H1 (cell line): Measurements from ENCODE around the gene NCKAP1. TPM values are rescaled to one million over a fixed set of nuclear protein-coding genes. Genes with fewer than 3 reads are reported as not detected.

ENCODE experiments used
- CTCF ChIA-PET: fragments of 300-600 bp; sonication (Branson Sonifier 250); formaldehyde crosslinking; loops from one replicate; lab custom pipeline; 2021; ENCODE audit not compliant: partially characterized antibody; lab: Charles Lee
- POLR2A ChIA-PET: fragments of 300-600 bp; sonication (Branson Sonifier 250); formaldehyde crosslinking; loops from one replicate; lab custom pipeline; 2021; ENCODE audit warnings: inconsistent platforms; ENCODE audit not compliant: partially characterized antibody; lab: Charles Lee
- DNase-seq, 2 experiments: peaks; one replicate each; pipeline versions ENCODE4 v3.0.0 to v3.0.0-alpha.2; 2010 to 2022; ENCODE audit warnings: low spot score in 2 of 2, low read depth in 1 of 2, mixed read lengths in 1 of 2
- FAIRE-seq: peaks from 2 replicates; lab custom pipeline; 2011; peaks lifted over from hg19 to GRCh38; lab: Jason Lieb, UNC
- H2AFZ ChIP-seq: 2 replicates; pipeline ENCODE4 v1.8.1; 2012; ENCODE audit warnings: low read length, inconsistent platforms
- H2AK5ac ChIP-seq: 2 replicates; pipeline ENCODE4 v1.6.1; 2013; ENCODE audit warnings: low read depth, low read length
- H2BK120ac ChIP-seq: replicated peaks from 2 replicates; pipeline ENCODE3; 2013; ENCODE audit warnings: low read depth, low read length, inconsistent platforms
- H2BK12ac ChIP-seq: 2 replicates; pipeline ENCODE4 v1.6.1; 2013; ENCODE audit warnings: low read depth, low read length
- H2BK15ac ChIP-seq: 2 replicates; pipeline ENCODE4 v1.6.1; 2013; ENCODE audit warnings: low read length
- H2BK20ac ChIP-seq: 2 replicates; pipeline ENCODE4 v1.6.1; 2013; ENCODE audit warnings: low read length
- H2BK5ac ChIP-seq: 2 replicates; pipeline ENCODE4 v1.6.1; 2013; ENCODE audit warnings: low read depth, low read length
- H3K14ac ChIP-seq: 2 replicates; pipeline ENCODE4 v1.6.1; 2013; ENCODE audit warnings: inconsistent platforms; ENCODE audit not compliant: insufficient read length
- H3K18ac ChIP-seq: 2 replicates; pipeline ENCODE4 v1.6.1; 2013; ENCODE audit warnings: low read length; ENCODE audit errors: extremely low read depth
- H3K23ac ChIP-seq: 2 replicates; pipeline ENCODE4 v1.6.1; 2013; ENCODE audit warnings: inconsistent platforms; ENCODE audit not compliant: insufficient read length
- H3K23me2 ChIP-seq: 2 replicates; pipeline ENCODE4 v1.6.1; 2013; ENCODE audit warnings: low read depth, low read length
- H3K27ac ChIP-seq: 2 replicates; pipeline ENCODE4 v1.6.1; 2011; ENCODE audit warnings: low read depth, low read length, inconsistent platforms
- H3K27me3 ChIP-seq, 4 experiments: replicated peaks in 1 of 4; 1 replicate in 1 of 4; 2 replicates in 3 of 4; pipeline versions ENCODE4 v1.6.1 to v1.8.1; 2011 to 2013; ENCODE audit warnings: low read length in 3 of 4, mild to moderate bottlenecking in 3 of 4, inconsistent platforms in 2 of 4, mixed read lengths in 2 of 4, moderate library complexity in 1 of 4; ENCODE audit not compliant: control insufficient read depth in 3 of 4, insufficient read depth in 3 of 4; ENCODE audit errors: extremely low read depth in 1 of 4
- H3K36me3 ChIP-seq, 4 experiments: 2 replicates each; pipeline versions ENCODE4 v1.6.1 to v1.8.1; 2011 to 2013; ENCODE audit warnings: mild to moderate bottlenecking in 4 of 4, low read length in 3 of 4, moderate library complexity in 2 of 4, control low read depth in 1 of 4, inconsistent platforms in 1 of 4; ENCODE audit not compliant: insufficient read depth in 4 of 4, control insufficient read depth in 2 of 4
- H3K4ac ChIP-seq: replicated peaks from 2 replicates; pipeline ENCODE3; 2013; ENCODE audit warnings: low read length, low read depth, mixed read lengths, inconsistent platforms; ENCODE audit not compliant: insufficient read length
- H3K4me1 ChIP-seq, 4 experiments: replicated peaks in 1 of 4; 1 replicate in 1 of 4; 2 replicates in 3 of 4; pipeline versions ENCODE4 v1.6.1 to v1.8.1; 2011 to 2013; ENCODE audit warnings: low read length in 3 of 4, inconsistent platforms in 2 of 4, mixed read lengths in 1 of 4; ENCODE audit not compliant: insufficient read depth in 4 of 4, control insufficient read depth in 3 of 4
- H3K4me2 ChIP-seq, 2 experiments: 2 replicates each; pipeline versions ENCODE4 v1.6.1 to v1.8.1; 2011 to 2013; ENCODE audit warnings: low read depth in 2 of 2, low read length in 2 of 2, control low read depth in 1 of 2, inconsistent platforms in 1 of 2, mild to moderate bottlenecking in 1 of 2; ENCODE audit not compliant: insufficient read depth in 1 of 2
- H3K4me3 ChIP-seq, 4 experiments: fragments of 200-600, 300-600 bp in 1 of 4; sonication (generic), shearing (Covaris generic), sonication (Bioruptor Twin) in 1 of 4; 2 replicates each; pipeline versions ENCODE4 v1.5.1 to v1.8.1; 2011 to 2016; ENCODE audit warnings: low read length in 4 of 4, low read depth in 3 of 4, control low read depth in 2 of 4, inconsistent platforms in 2 of 4, mild to moderate bottlenecking in 2 of 4, mixed read lengths in 1 of 4, moderate library complexity in 1 of 4; ENCODE audit not compliant: insufficient read depth in 2 of 4; ENCODE audit errors: extremely low read depth in 1 of 4
- H3K56ac ChIP-seq: replicated peaks from 2 replicates; pipeline ENCODE3; 2013; ENCODE audit warnings: low read depth, mild to moderate bottlenecking, mixed read lengths, low read length, inconsistent platforms; ENCODE audit not compliant: insufficient read length
- H3K79me1 ChIP-seq: 2 replicates; pipeline ENCODE4 v1.6.1; 2013; ENCODE audit warnings: low read depth, low read length, control low read depth
- H3K79me2 ChIP-seq, 2 experiments: 2 replicates each; pipeline versions ENCODE4 v1.6.1 to v1.8.1; 2012 to 2013; ENCODE audit warnings: low read length in 2 of 2, mild to moderate bottlenecking in 2 of 2, inconsistent platforms in 1 of 2; ENCODE audit not compliant: insufficient read depth in 2 of 2, control insufficient read depth in 1 of 2
- H3K9ac ChIP-seq, 4 experiments: replicated peaks in 1 of 4; 1 replicate in 1 of 4; 2 replicates in 3 of 4; pipeline versions ENCODE4 v1.6.1 to v1.8.1; 2011 to 2013; ENCODE audit warnings: low read depth in 3 of 4, low read length in 3 of 4, control low read depth in 2 of 4, mild to moderate bottlenecking in 2 of 4, moderate library complexity in 2 of 4, inconsistent platforms in 1 of 4; ENCODE audit errors: extremely low read depth in 1 of 4
- H3K9me3 ChIP-seq, 2 experiments: 2 replicates each; pipeline versions ENCODE4 v1.6.1 to v1.8.1; 2012 to 2013; ENCODE audit warnings: mild to moderate bottlenecking in 2 of 2, moderate library complexity in 2 of 2, control low read depth in 1 of 2, inconsistent platforms in 1 of 2, low read depth in 1 of 2, low read length in 1 of 2, mixed read lengths in 1 of 2; ENCODE audit not compliant: insufficient read depth in 2 of 2
- H4K20me1 ChIP-seq, 2 experiments: replicated peaks in 1 of 2; 2 replicates each; pipeline versions ENCODE3 to v1.8.1; 2011 to 2013; ENCODE audit warnings: inconsistent platforms in 2 of 2, low read length in 2 of 2, mild to moderate bottlenecking in 1 of 2; ENCODE audit not compliant: insufficient read depth in 2 of 2, control insufficient read depth in 1 of 2
- H4K5ac ChIP-seq: 2 replicates; pipeline ENCODE4 v1.6.1; 2013; ENCODE audit warnings: low read length, low read depth, mixed read lengths, inconsistent platforms; ENCODE audit not compliant: insufficient read length
- H4K8ac ChIP-seq: 2 replicates; pipeline ENCODE4 v1.8.0; 2013; ENCODE audit warnings: mild to moderate bottlenecking, moderate library complexity, low read length, inconsistent platforms; ENCODE audit not compliant: insufficient read depth; ENCODE audit errors: extremely low read depth
- H4K91ac ChIP-seq: replicated peaks from 2 replicates; pipeline ENCODE3; 2013; ENCODE audit warnings: low read length, mixed read lengths, inconsistent platforms; ENCODE audit not compliant: insufficient read length
- BACH1 ChIP-seq: IDR thresholded peaks from 2 replicates; pipeline ENCODE4 v1.6.1; 2012; ENCODE audit warnings: low read length, improper control_type of control experiment
- CHD2 ChIP-seq: IDR thresholded peaks from 2 replicates; pipeline ENCODE4 v1.6.1; 2012; ENCODE audit warnings: low read length, improper control_type of control experiment
- EZH2 ChIP-seq: fragments of 200-600 bp; sonication (generic); IDR thresholded peaks from 2 replicates; pipeline ENCODE4 v1.7.1; 2012; ENCODE audit warnings: low read depth, mild to moderate bottlenecking, moderate library complexity, low read length, inconsistent platforms; ENCODE audit not compliant: severe bottlenecking
- KDM5A ChIP-seq: fragments of 200-600 bp; IDR thresholded peaks from 2 replicates; pipeline ENCODE4 v1.7.1; 2012; ENCODE audit warnings: mild to moderate bottlenecking, low read length, inconsistent platforms, mixed read lengths
- WGBS, 2 experiments: shearing (Covaris generic) in 1 of 2; methylation state at CpG; one replicate each; pipeline versions ENCODE4 v1.1.6 to v1.1.7; 2013 to 2015; ENCODE audit warnings: low lambda C conversion rate in 2 of 2, mixed read lengths in 2 of 2, inconsistent platforms in 1 of 2, low coverage in 1 of 2, missing lambda C conversion rate in 1 of 2; ENCODE audit not compliant: insufficient replicate concordance in 2 of 2, insufficient coverage in 1 of 2, insufficient read length in 1 of 2; ENCODE audit errors: extremely low coverage in 1 of 2, missing lambda C conversion rate in 1 of 2; 5-methylcytosine and 5-hydroxymethylcytosine counted together
- polyA plus RNA-seq, 7 experiments: library from polyadenylated mRNA; depleted of rRNA in 3 of 7; stranded (reverse) in 5 of 7; unstranded in 2 of 7; fragments of >200 nt in 5 of 7; fragments of 200-250 nt in 2 of 7; gene quantifications; 1 replicate in 5 of 7; 2 replicates in 1 of 7; 4 replicates in 1 of 7; pipeline versions ENCODE4 v1.2.1 to v1.2.3, GENCODE V29; 2011 to 2013; ENCODE audit warnings: missing spikeins in 2 of 7, mixed read lengths in 2 of 7
- total RNA-seq: library from RNA; stranded (reverse); fragmentation: NEBNext Ultra II Directional; extraction: Animal tissue kit (Norgen Biotek cat#: 25700); gene quantifications from 2 replicates; pipeline ENCODE4 v1.2.1, GENCODE V29; 2021

Gene NCKAP1
- total and polyA plus RNA-seq, 2 of the 8 experiments (the other 6 are each of a cell fraction or from before 2014, with no cell fraction given): 90.8 to 173 TPM

- Histone ChIP-seq H4K20me1 (no peaks in the 10 kb centered on the region), H2AK5ac (no peak overlapping the region), H3K9me3 (no peaks in the 10 kb centered on the region), H4K8ac (no peak overlapping the region), H3K18ac (no peak overlapping the region)
- POLR2A ChIA-PET: interaction anchor here (0.6 kb wide), 1 partner anchor 852 kb away, joined by 3 read pairs; no protein-coding TSS in a partner anchor
- TF ChIP-seq CHD2 (no peak), KDM5A (no peak), EZH2 (no peak), BACH1 (no peak)
- TF ChIP-seq, all 59 proteins: peak for 0
- H4K91ac ChIP-seq: no peak overlapping the region
- H2BK120ac ChIP-seq: no peak overlapping the region
- WGBS, 2 experiments: 90% methylated on average over 5 of the region's 5 CpGs; no CpG with 5 or more reads in 1 of the 2 experiments
- H3K27me3 ChIP-seq: no peaks in the 10 kb centered on the region
- no peak overlapping the region for H4K5ac ChIP-seq
- no peak overlapping the region for H3K4ac ChIP-seq
- CTCF ChIA-PET: no interaction called here
- H2BK15ac ChIP-seq: no peak overlapping the region
- H3K27ac ChIP-seq: no peak overlapping the region
- H3K36me3 ChIP-seq: peaks cover 0 to 41% (median 8%) of the 10 kb centered on the region in 4 experiments; a peak in 5 of 8 replicates
- H3K23ac ChIP-seq: no peak overlapping the region
- H3K9ac ChIP-seq: no peak overlapping the region
- H3K4me3 ChIP-seq: no peak overlapping the region
- no peaks in the 10 kb centered on the region for H3K79me1 ChIP-seq
- H3K79me2 ChIP-seq: no peaks in the 10 kb centered on the region
- no peak overlapping the region for H3K56ac ChIP-seq
- H2AFZ ChIP-seq: no peak overlapping the region
- H2BK12ac ChIP-seq: no peak overlapping the region
- H3K4me2 ChIP-seq: no peak overlapping the region
- H3K4me1 ChIP-seq: peaks cover 0 to 3% (median 0%) of the 10 kb centered on the region in 4 experiments; a peak in 1 of 7 replicates
- no peaks in the 10 kb centered on the region for H3K23me2 ChIP-seq
- H3K14ac ChIP-seq: no peak overlapping the region
- FAIRE-seq (no peak), DNase-seq (no peak)
- H2BK20ac ChIP-seq: no peak overlapping the region
- H2BK5ac ChIP-seq: no peak overlapping the region
Measured at GRCh38 chr2:182920631-182921056, 117.6 kb downstream of the NCKAP1 start.
